Measurements from ENCODE around the gene ZNF804B. TPM values are rescaled to one million over a fixed set of nuclear protein-coding genes. Genes with fewer than 3 reads are reported as not detected.

ZNF804B gene
- total RNA-seq, 1 experiment from 2014 or later: not detected

DNA sequence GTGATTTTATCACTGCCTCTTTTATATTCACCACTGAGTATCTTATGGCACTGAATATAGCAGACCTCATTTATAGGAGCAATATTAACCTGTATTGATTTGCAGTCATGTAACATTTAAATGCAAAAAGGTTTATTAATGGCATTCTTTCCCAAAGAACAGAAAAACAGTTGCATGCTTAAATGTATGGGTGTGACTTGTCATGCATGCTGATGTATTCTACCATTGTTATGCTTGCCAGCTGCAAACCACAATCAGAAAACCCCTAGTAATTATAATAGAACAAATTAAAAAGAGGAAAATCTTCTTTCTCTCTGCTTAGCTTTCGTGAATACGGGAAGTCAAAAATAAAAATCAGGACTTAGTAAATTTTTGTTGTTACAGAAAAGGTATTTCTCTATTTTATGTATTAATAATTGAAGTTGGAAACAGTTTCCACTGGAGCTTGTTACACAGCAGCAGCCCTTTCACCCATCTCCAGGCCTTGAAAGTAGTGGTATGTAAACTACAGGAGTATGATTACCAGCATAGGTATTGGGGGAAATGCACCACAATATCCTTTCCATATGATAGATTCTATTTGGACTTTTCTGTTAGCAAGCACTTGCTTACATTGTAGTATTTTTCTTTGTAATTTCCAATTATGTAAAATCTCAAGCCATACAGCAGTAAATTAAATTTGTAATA, 183.5 kb downstream of the ZNF804B start:
- Histone ChIP-seq H3F3A (ENCODE audit: low read length, unreplicated experiment) (no peaks in the 10 kb centered on the region), H3K4me1 (ENCODE audit: insufficient read depth, low read length) (no peaks in the 10 kb centered on the region), H3K27ac (ENCODE audit: low read length) (no peak overlapping the region), H3K9me2 (replicated peaks; ENCODE audit: low read length) (no peaks in the 10 kb centered on the region), H3K9me3 (ENCODE audit: low read length) (no peaks in the 10 kb centered on the region), H4K20me1 (ENCODE audit: low read length) (no peaks in the 10 kb centered on the region), H2AFZ (ENCODE audit: low read length) (no peak overlapping the region), H3K4me3 (ENCODE audit: low read length) (no peak overlapping the region), H3K4me2 (ENCODE audit: low read length) (no peak overlapping the region), H3K27me3 (ENCODE audit: low read length) (no peaks in the 10 kb centered on the region), H3K79me2 (ENCODE audit: low read length) (no peaks in the 10 kb centered on the region), H3K36me3 (ENCODE audit: low read depth, low read length) (no peaks in the 10 kb centered on the region), H3K9ac (ENCODE audit: low read length) (no peak overlapping the region)
- ATAC-seq (no peak), DNase-seq (no peak)
- intact Hi-C loops (cut with micrococcal nuclease): no loop called here
- TF ChIP-seq EZH2phosphoT487 (IDR thresholded peaks at IDR 0.05; ENCODE audit: borderline replicate concordance, low read length) (no peak), EZH2 (IDR thresholded peaks at IDR 0.05; ENCODE audit: low read length, unreplicated experiment) (no peak), CTCF (conservative IDR thresholded peaks at IDR 0.05; ENCODE audit: low read depth, low read length) (no peak)
- ChIA-PET CTCF (no interaction called here), POLR2A (ENCODE audit: unreplicated experiment) (no interaction called here)
- BruUV-seq (replicated peaks): no TSS peak

- Histone ChIP-seq H3K9ac (ENCODE audit: low read length) (no peak overlapping the region), H3K9me2 (replicated peaks; ENCODE audit: low read length) (no peaks in the 10 kb centered on the region), H3K36me3 (ENCODE audit: low read depth, low read length) (no peaks in the 10 kb centered on the region), H4K20me1 (ENCODE audit: low read length) (no peaks in the 10 kb centered on the region), H3K4me3 (ENCODE audit: low read length) (no peak overlapping the region), H3K27ac (ENCODE audit: low read length) (no peak overlapping the region), H3F3A (ENCODE audit: low read length, unreplicated experiment) (no peaks in the 10 kb centered on the region), H3K4me1 (ENCODE audit: insufficient read depth, low read length) (no peaks in the 10 kb centered on the region), H2AFZ (ENCODE audit: low read length) (no peak overlapping the region), H3K9me3 (ENCODE audit: low read length) (no peaks in the 10 kb centered on the region), H3K4me2 (ENCODE audit: low read length) (no peak overlapping the region), H3K79me2 (ENCODE audit: low read length) (no peaks in the 10 kb centered on the region), H3K27me3 (ENCODE audit: low read length) (no peaks in the 10 kb centered on the region)
- no TSS peak for BruUV-seq (replicated peaks)
- DNase-seq (no peak), ATAC-seq (no peak)
- TF ChIP-seq CTCF (conservative IDR thresholded peaks at IDR 0.05; ENCODE audit: low read depth, low read length) (no peak), EZH2 (IDR thresholded peaks at IDR 0.05; ENCODE audit: low read length, unreplicated experiment) (no peak), EZH2phosphoT487 (IDR thresholded peaks at IDR 0.05; ENCODE audit: borderline replicate concordance, low read length) (no peak)
- ChIA-PET POLR2A (ENCODE audit: unreplicated experiment) (no interaction called here), CTCF (no interaction called here)
- intact Hi-C loops (cut with micrococcal nuclease): no loop called here
These were observed 192.3 kb downstream of the ZNF804B start for GRCh38 chr7:88951826-88952225.

- no peak overlapping the region for H3K27ac ChIP-seq (ENCODE audit: low read length)
- H2AFZ ChIP-seq (ENCODE audit: low read length): no peak overlapping the region
- DNase-seq (no peak), ATAC-seq (no peak)
- no peak overlapping the region for H3K4me3 ChIP-seq (ENCODE audit: low read length)
- ChIA-PET POLR2A (ENCODE audit: unreplicated experiment) (no interaction called here), CTCF (no interaction called here)
- H3K4me2 ChIP-seq (ENCODE audit: low read length): no peak overlapping the region
- H3K9me2 ChIP-seq (replicated peaks; ENCODE audit: low read length): no peaks in the 10 kb centered on the region
- BruUV-seq (replicated peaks): no TSS peak
- H4K20me1 ChIP-seq (ENCODE audit: low read length): no peaks in the 10 kb centered on the region
- no peak for TF ChIP-seq EZH2 (IDR thresholded peaks at IDR 0.05; ENCODE audit: low read length, unreplicated experiment)
- no peak for TF ChIP-seq CTCF (conservative IDR thresholded peaks at IDR 0.05; ENCODE audit: low read depth, low read length)
- no peak for TF ChIP-seq EZH2phosphoT487 (IDR thresholded peaks at IDR 0.05; ENCODE audit: borderline replicate concordance, low read length)
- no peaks in the 10 kb centered on the region for H3K79me2 ChIP-seq (ENCODE audit: low read length)
- H3K27me3 ChIP-seq (ENCODE audit: low read length): no peaks in the 10 kb centered on the region
- H3K36me3 ChIP-seq (ENCODE audit: low read depth, low read length): no peaks in the 10 kb centered on the region
- intact Hi-C loops (cut with micrococcal nuclease): no loop called here
- H3K4me1 ChIP-seq (ENCODE audit: insufficient read depth, low read length): no peaks in the 10 kb centered on the region
- no peak overlapping the region for H3K9ac ChIP-seq (ENCODE audit: low read length)
- H3K9me3 ChIP-seq (ENCODE audit: low read length): no peaks in the 10 kb centered on the region
- H3F3A ChIP-seq (ENCODE audit: low read length, unreplicated experiment): no peaks in the 10 kb centered on the region
These were observed 204.9 kb downstream of the ZNF804B start for GRCh38 chr7:88964418-88964817.
